Stimulated activated CD8-positive, alpha-beta memory T cell treated with anti-CD3 and anti-CD28 coated beads, Interleukin-12 subunit alpha, Interleukin-12 subunit beta, amount 100 ng/mL, for 1 hour (primary cell): ENCODE measurements around the gene SLCO4A1.

ENCODE experiments used
- DNase-seq: peaks from one replicate; pipeline ENCODE4 v3.0.0-alpha.2; 2020; ENCODE audit warnings: low read depth

SLCO4A1 gene

GRCh38 chr20:62607366-62608217 is 34.7 kb upstream of the SLCO4A1 start:
- no peak for DNase-seq

GRCh38 chr20:62608218-62608565 is 34.1 kb upstream of the SLCO4A1 start:
- DNase-seq, result no peak

- DNase-seq, result no peak
Observed at GRCh38 chr20:62609279-62609720, 33.0 kb upstream of the SLCO4A1 start.

- no peak for DNase-seq
Observed at GRCh38 chr20:62609811-62610757, 32.2 kb upstream of the SLCO4A1 start.

DNA sequence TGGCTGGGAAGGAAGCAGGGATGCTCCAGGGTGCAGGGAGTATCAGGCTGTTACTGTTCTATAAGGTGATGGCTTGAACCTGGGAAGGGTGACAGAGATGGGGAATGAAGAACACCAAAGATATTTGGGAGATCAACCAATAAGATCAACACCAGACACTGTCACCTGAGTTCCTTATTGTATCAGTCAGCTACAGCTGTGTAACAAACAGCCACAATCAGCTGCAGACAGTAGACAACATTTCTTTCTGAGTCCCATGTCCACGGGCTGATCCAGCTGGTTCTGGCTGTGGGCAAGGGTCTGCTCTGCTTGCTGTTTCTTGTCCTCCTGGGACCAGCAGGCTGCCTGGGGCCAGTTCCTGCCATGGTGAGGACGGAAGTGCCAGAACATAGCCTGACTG is 31.3 kb upstream of the SLCO4A1 start:
- no peak for DNase-seq

DNA sequence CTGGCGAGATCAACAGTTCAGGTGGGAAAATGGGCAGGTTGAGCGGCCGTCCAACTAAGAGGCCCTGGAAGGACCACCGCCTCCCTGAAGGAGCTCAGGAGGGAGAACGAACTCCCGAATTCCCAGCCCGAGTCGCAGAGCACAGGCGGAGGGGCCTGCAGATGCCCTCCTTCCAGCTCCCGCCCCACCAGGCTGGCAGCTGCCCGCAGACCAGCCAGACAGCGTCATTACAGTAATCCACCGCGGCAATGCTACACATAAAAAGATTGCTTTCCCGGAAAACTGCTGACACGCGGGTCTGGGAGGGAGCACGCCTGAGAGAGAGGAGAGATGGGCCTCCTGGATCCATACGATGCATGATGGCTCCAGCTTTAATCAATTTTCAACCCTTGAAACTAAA is 30.5 kb upstream of the SLCO4A1 start:
- DNase-seq, result no peak

- DNase-seq, result no peak
Observed at GRCh38 chr20:62614085-62614960, 28.0 kb upstream of the SLCO4A1 start.

DNA sequence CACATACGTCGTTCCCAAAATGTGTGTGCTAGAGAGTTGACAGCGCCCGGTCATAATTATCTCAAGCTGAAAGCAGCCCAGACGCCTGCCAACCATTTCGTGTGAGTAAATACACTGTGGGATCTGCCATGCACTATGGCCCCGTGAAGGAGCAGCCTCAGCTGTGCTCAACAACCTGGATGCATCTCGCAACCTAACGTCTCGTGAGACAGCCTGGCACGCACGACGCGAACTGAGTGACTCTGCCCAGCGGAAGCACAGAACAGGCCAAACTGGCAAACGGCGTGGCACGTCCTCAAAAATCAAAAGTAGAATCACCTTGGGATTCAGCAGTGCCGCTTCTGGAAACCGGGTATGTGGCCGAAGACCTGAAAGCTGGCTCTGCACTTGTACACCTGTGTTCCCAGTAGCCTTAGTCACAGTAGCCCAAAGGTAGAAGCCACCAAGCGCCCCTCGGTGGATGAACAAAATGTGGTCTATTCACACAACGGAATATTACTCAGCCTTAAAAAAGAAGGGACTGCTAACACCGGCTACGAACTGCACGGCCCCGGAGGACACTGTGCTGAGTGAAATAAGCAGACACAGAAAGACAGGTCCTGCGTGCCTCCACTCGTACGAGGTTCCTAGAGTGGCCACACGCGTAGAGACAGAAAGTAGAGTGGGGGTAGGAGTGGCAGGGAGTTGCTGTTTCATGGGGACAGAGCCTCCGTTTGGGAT is 27.2 kb upstream of the SLCO4A1 start:
- no peak for DNase-seq

DNA sequence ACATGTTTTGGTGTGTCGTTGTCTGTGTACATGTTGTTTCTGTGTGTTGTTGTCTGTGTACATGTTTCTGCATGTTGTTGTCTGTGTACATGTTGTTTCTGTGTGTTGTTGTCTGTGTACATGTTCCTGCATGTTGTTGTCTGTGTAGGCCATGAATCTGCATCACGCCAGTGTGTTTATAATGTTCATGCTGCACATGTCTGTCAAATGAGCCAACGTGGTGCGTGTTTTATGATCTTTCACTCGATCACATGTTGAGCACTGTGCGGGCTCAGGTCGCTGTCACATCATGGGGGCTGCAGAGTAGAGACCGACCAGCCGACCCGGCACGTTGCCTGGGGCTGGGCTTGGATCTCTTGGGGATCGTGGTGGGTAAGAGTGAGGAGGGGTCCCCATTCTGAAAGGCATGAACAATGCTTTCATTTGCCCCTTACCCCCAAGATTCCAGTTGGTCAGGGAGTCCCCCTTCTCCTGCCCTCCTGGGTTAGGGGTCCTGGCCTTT is 26.5 kb upstream of the SLCO4A1 start:
- no peak for DNase-seq

GRCh38 chr20:62616728-62617621 is 25.3 kb upstream of the SLCO4A1 start:
- peak; percentile 52 for DNase-seq

GRCh38 chr20:62617711-62618483 is 24.4 kb upstream of the SLCO4A1 start:
- DNase-seq, result no peak

GRCh38 chr20:62618611-62619529 is 23.4 kb upstream of the SLCO4A1 start:
- no peak for DNase-seq

DNA sequence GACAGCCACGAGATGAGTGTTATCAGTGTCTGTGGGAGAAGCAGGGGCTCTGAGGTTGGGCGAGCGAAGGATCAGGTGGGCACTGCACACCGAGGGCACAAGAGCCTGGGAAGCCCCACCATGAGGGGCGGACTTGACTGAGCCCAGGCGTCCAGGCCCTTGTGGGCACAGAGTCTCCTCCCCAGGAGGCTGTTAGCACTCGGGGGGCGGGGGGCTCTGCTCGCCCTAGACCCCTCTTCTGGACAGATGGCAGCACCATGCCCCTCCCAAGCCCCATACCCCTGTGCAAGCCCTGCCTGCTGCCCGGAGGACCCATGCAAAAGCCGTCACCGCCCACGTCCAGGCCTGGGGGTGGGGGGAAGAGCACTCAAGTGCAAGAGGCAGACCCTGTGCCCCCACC is 21.7 kb upstream of the SLCO4A1 start:
- no peak for DNase-seq

GRCh38 chr20:62621251-62622110 is 20.8 kb upstream of the SLCO4A1 start:
- DNase-seq, result no peak

- DNase-seq, result no peak
Observed at GRCh38 chr20:62622178-62622876, 20.0 kb upstream of the SLCO4A1 start.

- no peak for DNase-seq
Observed at GRCh38 chr20:62622877-62623487, 19.3 kb upstream of the SLCO4A1 start.
